IMR-90 (cell line): ENCODE measurements around the gene CTNNA2. TPM values are rescaled to one million over a fixed set of nuclear protein-coding genes. Genes with fewer than 3 reads are reported as not detected.
"Not testable (repeated sequence)": the region's sequence is repeated elsewhere in the genome, so short reads cannot be mapped to it uniquely, and the experiment has no call there.

Experiments
- ATAC-seq: fragments of 200-7000 bp; cut with Tn5 transposase; 2 replicates; pipeline ENCODE4 v1.9.1; 2020; ENCODE audit warnings: low read depth, mild to moderate bottlenecking, moderate library complexity
- BruUV-seq: library from RNA; stranded (reverse); fragments of 400-500 nt; replicated peaks from 2 replicates; lab custom pipeline; 2021; lab: Mats Ljungman, UMichigan
- CTCF ChIA-PET: fragments of 300-600 bp; formaldehyde crosslinking; extraction: SDS; loops from one replicate; lab custom pipeline; 2021; ENCODE audit warnings: antibody characterized with exemption; lab: Yijun Ruan, JAX
- POLR2A ChIA-PET: fragments of 300-600 bp; sonication (Branson Sonifier 250); formaldehyde crosslinking; loops from one replicate; lab custom pipeline; 2022; ENCODE audit warnings: antibody characterized with exemption; ENCODE audit not compliant: unreplicated experiment; lab: Charles Lee
- DNase-seq: peaks from one replicate; pipeline ENCODE4 v3.0.0; 2013
- H2AFZ ChIP-seq: replicated peaks from 2 replicates; pipeline ENCODE3; 2013; ENCODE audit warnings: low read length, mild to moderate bottlenecking; ENCODE audit not compliant: poor library complexity
- H2AK5ac ChIP-seq: 2 replicates; pipeline ENCODE4 v1.6.1; 2013; ENCODE audit warnings: low read depth, low read length, inconsistent platforms
- H2AK9ac ChIP-seq: replicated peaks from 2 replicates; pipeline ENCODE3; 2013; ENCODE audit warnings: mild to moderate bottlenecking, low read depth, low read length, moderate library complexity; ENCODE audit not compliant: poor library complexity
- H2BK120ac ChIP-seq: 2 replicates; pipeline ENCODE4 v1.6.1; 2013; ENCODE audit warnings: low read depth, low read length, inconsistent platforms
- H2BK15ac ChIP-seq: 3 replicates; pipeline ENCODE4 v1.6.1; 2013; ENCODE audit warnings: low read depth, low read length, inconsistent platforms
- H2BK20ac ChIP-seq: 2 replicates; pipeline ENCODE4 v1.6.1; 2013; ENCODE audit warnings: low read depth, mild to moderate bottlenecking, inconsistent platforms, low read length, moderate library complexity
- H2BK5ac ChIP-seq: 2 replicates; pipeline ENCODE4 v1.6.1; 2013; ENCODE audit warnings: mild to moderate bottlenecking, low read depth, low read length, inconsistent platforms; ENCODE audit not compliant: poor library complexity, severe bottlenecking
- H3K14ac ChIP-seq: replicated peaks from 2 replicates; pipeline ENCODE4 v1.6.1; 2013; ENCODE audit warnings: low read depth, low read length, inconsistent platforms
- H3K18ac ChIP-seq: 2 replicates; pipeline ENCODE4 v1.6.1; 2013; ENCODE audit warnings: low read depth, low read length, control low read depth
- H3K23ac ChIP-seq: 2 replicates; pipeline ENCODE4 v1.6.1; 2013; ENCODE audit warnings: low read depth, low read length, inconsistent platforms
- H3K27ac ChIP-seq: 2 replicates; pipeline ENCODE4 v1.5.1; 2013; ENCODE audit warnings: mild to moderate bottlenecking, control low read depth, low read length; ENCODE audit not compliant: insufficient read depth
- H3K27me3 ChIP-seq: 2 replicates; pipeline ENCODE4 v1.6.1; 2013; ENCODE audit warnings: low read length; ENCODE audit not compliant: control insufficient read depth, insufficient read depth
- H3K36me3 ChIP-seq: 2 replicates; pipeline ENCODE4 v1.6.1; 2013; ENCODE audit warnings: low read length, mixed read lengths; ENCODE audit not compliant: control insufficient read depth, insufficient read depth
- H3K4ac ChIP-seq: 2 replicates; pipeline ENCODE4 v1.6.1; 2013; ENCODE audit warnings: low read depth, low read length, inconsistent platforms
- H3K4me1 ChIP-seq: 2 replicates; pipeline ENCODE4 v1.6.1; 2013; ENCODE audit warnings: low read length, mixed read lengths; ENCODE audit not compliant: control insufficient read depth, insufficient read depth
- H3K4me2 ChIP-seq: 2 replicates; pipeline ENCODE4 v1.6.1; 2013; ENCODE audit warnings: low read depth, mild to moderate bottlenecking, control low read depth, low read length, moderate library complexity
- H3K4me3 ChIP-seq: 2 replicates; pipeline ENCODE4 v1.5.1; 2013; ENCODE audit warnings: low read depth, mild to moderate bottlenecking, control low read depth, low read length, moderate library complexity; ENCODE audit not compliant: insufficient read depth
- H3K56ac ChIP-seq: 2 replicates; pipeline ENCODE4 v1.6.1; 2013; ENCODE audit warnings: low read length, inconsistent platforms; ENCODE audit not compliant: insufficient read depth; ENCODE audit errors: extremely low read depth
- H3K79me1 ChIP-seq, 2 experiments: 2 replicates each; pipeline ENCODE4 v1.6.1; 2013; ENCODE audit warnings: low read length in 2 of 2, inconsistent platforms in 1 of 2, low read depth in 1 of 2
- H3K9ac ChIP-seq: 2 replicates; pipeline ENCODE4 v1.6.1; 2013; ENCODE audit warnings: low read depth, low read length, control low read depth
- H3K9me1 ChIP-seq: 2 replicates; pipeline ENCODE4 v1.6.1; 2013; ENCODE audit warnings: low read length, inconsistent platforms; ENCODE audit not compliant: insufficient read depth
- H3K9me3 ChIP-seq: 2 replicates; pipeline ENCODE4 v1.6.1; 2013; ENCODE audit warnings: low read length; ENCODE audit not compliant: control insufficient read depth, insufficient read depth
- H4K20me1 ChIP-seq: 2 replicates; pipeline ENCODE4 v1.6.1; 2013; ENCODE audit warnings: low read length, inconsistent platforms; ENCODE audit not compliant: insufficient read depth
- H4K5ac ChIP-seq: 2 replicates; pipeline ENCODE4 v1.6.1; 2013; ENCODE audit warnings: mild to moderate bottlenecking, low read depth, low read length, control low read depth
- H4K8ac ChIP-seq, 2 experiments: 2 replicates each; pipeline ENCODE4 v1.6.1; 2013; ENCODE audit warnings: low read depth in 2 of 2, low read length in 2 of 2, control low read depth in 1 of 2, inconsistent platforms in 1 of 2
- H4K91ac ChIP-seq: 2 replicates; pipeline ENCODE4 v1.6.1; 2013; ENCODE audit warnings: low read depth, low read length, inconsistent platforms; ENCODE audit not compliant: insufficient read depth
- WGBS, 2 experiments: methylation state at CpG; one replicate each; pipeline versions ENCODE4 v1.1.5 to v1.1.7; 2013; ENCODE audit warnings: missing lambda C conversion rate in 2 of 2; ENCODE audit not compliant: insufficient read length in 1 of 2; ENCODE audit errors: extremely low coverage in 2 of 2; 5-methylcytosine and 5-hydroxymethylcytosine counted together
- dilution Hi-C: fragments of 300-500 bp; cut with HindIII; formaldehyde crosslinking; loops from one replicate; pipeline ENCODE4 v1.14.3; 2018; ENCODE audit warnings: low sequenced_read_pairs; ENCODE audit not compliant: unreplicated experiment
- in situ Hi-C: fragments of 300-500 bp; cut with MboI; formaldehyde crosslinking; loops from 3 replicates; pipeline ENCODE4 v1.14.3; 2019; ENCODE audit warnings: low sequenced_read_pairs, inconsistent platforms, mixed read lengths
- intact Hi-C: fragments of 100-400 bp; cut with micrococcal nuclease; formaldehyde crosslinking; loops from 2 replicates; pipeline ENCODE4 v1.10.0; 2022
- polyA plus RNA-seq, 3 experiments: library from polyadenylated mRNA; depleted of rRNA; stranded (reverse); fragments of >200 nt; gene quantifications; 2 replicates each; pipeline ENCODE4 v1.2.3, GENCODE V29; 2012; ENCODE audit warnings: low replicate concordance in 1 of 3
- total RNA-seq: library from RNA; depleted of rRNA; stranded (reverse); fragments of >200 nt; gene quantifications from 2 replicates; pipeline ENCODE4 v1.2.3, GENCODE V29; 2012

The CTNNA2 gene
- total and polyA plus RNA-seq, 2 of the 4 experiments (the other 2 are of a cell fraction): not detected

GRCh38 chr2:80203929-80204328 lies 691.1 kb downstream of the CTNNA2 start:
- in situ Hi-C loops, H3K14ac ChIP-seq, H2AK9ac ChIP-seq, POLR2A ChIA-PET, H3K36me3 ChIP-seq, H3K9me3 ChIP-seq, H2BK120ac ChIP-seq, H2BK20ac ChIP-seq, H3K23ac ChIP-seq, H3K4me1 ChIP-seq, H2BK5ac ChIP-seq, dilution Hi-C loops, H3K79me1 ChIP-seq, H3K4me2 ChIP-seq, H3K56ac ChIP-seq, BruUV-seq, H3K4me3 ChIP-seq, H4K20me1 ChIP-seq, H3K9me1 ChIP-seq, H3K18ac ChIP-seq, DNase-seq, H3K27ac ChIP-seq, H2AK5ac ChIP-seq, H2AFZ ChIP-seq, H4K91ac ChIP-seq, H4K5ac ChIP-seq, intact Hi-C loops, H3K4ac ChIP-seq, H3K27me3 ChIP-seq, H3K9ac ChIP-seq, H2BK15ac ChIP-seq, H4K8ac ChIP-seq, ATAC-seq, CTCF ChIA-PET: not testable (repeated sequence)
- 50% methylated on average over 2 of the region's 4 CpGs; no CpG with 5 or more reads in 1 of the 2 experiments for WGBS, 2 experiments
